Spleen (tissue), 7 donors: ENCODE data around the gene STX16.

Source experiments
- CTCF ChIP-seq, 11 experiments: fragments of 200-600 bp in 7 of 11; fragments of 450-650 bp in 4 of 11; sonication (generic) in 4 of 11; IDR thresholded peaks in 8 of 11; conservative IDR thresholded peaks in 3 of 11; 1 replicate in 7 of 11; 2 replicates in 4 of 11; pipeline versions ENCODE4 v1.4.0 to v1.8.0; 2016 to 2021; ENCODE audit warnings: antibody characterized with exemption in 11 of 11, inconsistent platforms in 4 of 11, mild to moderate bottlenecking in 1 of 11
- POLR2A ChIP-seq, 3 donors: fragments of 450-650 bp; IDR thresholded peaks; one replicate each; pipeline ENCODE4 v1.5.1; 2017; ENCODE audit warnings: antibody characterized with exemption in 3 of 3, mild to moderate bottlenecking in 1 of 3
- POLR2AphosphoS5 ChIP-seq, 3 donors: sonication (generic); formaldehyde crosslinking; IDR thresholded peaks; one replicate each; pipeline ENCODE4 v1.5.1; 2017; ENCODE audit warnings: antibody characterized with exemption in 3 of 3
- donor health status: DM: no; HTN: no; CAD: no; lungs with moderate emphysema.
- donor health status: DM: no; HTN: no; CAD: no.
- donor health status: DM: no; HTN: no; CAD: no.

DNA sequence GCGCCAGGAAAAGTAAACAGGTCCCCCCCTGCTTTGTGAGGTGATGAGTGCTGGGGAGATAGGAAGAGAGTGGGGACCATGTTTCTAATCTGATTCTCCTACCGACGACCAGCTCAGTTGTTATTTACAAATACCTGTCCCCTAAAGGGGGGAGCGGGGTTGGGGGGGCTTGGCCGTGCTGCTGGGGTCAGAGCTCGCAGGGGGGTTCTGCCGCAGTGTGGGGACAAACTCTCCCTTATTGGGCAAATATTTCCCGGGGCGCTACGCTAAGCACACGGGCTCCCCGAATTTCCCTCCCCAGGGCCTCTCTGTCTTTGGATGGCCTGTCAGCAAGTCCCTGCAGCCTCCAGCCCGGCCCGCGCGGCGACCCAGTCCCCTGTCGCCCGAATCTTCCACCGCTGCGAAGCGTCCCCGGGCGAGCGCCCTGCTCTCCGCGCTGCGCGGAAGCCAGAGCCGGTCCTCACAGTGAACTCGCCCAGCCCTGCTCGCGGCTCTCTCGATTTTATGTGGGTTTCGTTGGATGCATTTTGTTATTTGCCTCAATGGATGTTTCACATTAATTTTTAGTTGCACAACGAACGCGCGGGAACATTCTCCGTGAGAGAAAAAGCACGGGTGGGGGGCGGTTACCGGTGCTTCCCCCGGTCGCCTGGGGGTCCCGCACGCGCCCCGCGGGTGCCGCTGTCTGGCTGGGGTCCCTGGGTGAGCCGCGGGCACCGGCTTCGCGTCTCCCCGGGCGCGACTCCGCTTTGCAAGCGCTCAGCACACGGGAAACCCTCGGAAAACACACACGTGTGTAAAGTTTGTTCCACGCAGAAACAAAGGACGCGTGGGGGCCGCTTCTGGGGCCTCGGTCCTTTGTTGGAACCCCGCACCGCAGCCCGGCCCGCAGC lies 1.5 kb upstream of the STX16 start:
- no peak for TF ChIP-seq CTCF (IDR thresholded peaks at IDR 0.05 in 8 of 11, conservative IDR thresholded peaks at IDR 0.05 in 3 of 11)
- TF ChIP-seq POLR2A (IDR thresholded peaks at IDR 0.05), result no peak
- TF ChIP-seq POLR2AphosphoS5 (IDR thresholded peaks at IDR 0.05), result peak in 2 of 3 donors; percentile 32 to 53
